IMR-90 (cell line): ENCODE data around the gene MUC5AC. TPM values are rescaled to one million over a fixed set of nuclear protein-coding genes. Genes with fewer than 3 reads are reported as not detected.

Experiments used
- ATAC-seq: fragments of 200-7000 bp; cut with Tn5 transposase; 2 replicates; pipeline ENCODE4 v1.9.1; 2020; ENCODE audit warnings: low read depth, mild to moderate bottlenecking, moderate library complexity
- BruUV-seq: library from RNA; stranded (reverse); fragments of 400-500 nt; replicated peaks from 2 replicates; lab custom pipeline; 2021; lab: Mats Ljungman, UMichigan
- CTCF ChIA-PET: fragments of 300-600 bp; formaldehyde crosslinking; extraction: SDS; loops from one replicate; lab custom pipeline; 2021; ENCODE audit warnings: antibody characterized with exemption; lab: Yijun Ruan, JAX
- POLR2A ChIA-PET: fragments of 300-600 bp; sonication (Branson Sonifier 250); formaldehyde crosslinking; loops from one replicate; lab custom pipeline; 2022; ENCODE audit warnings: antibody characterized with exemption; ENCODE audit not compliant: unreplicated experiment; lab: Charles Lee
- DNase-seq: peaks from one replicate; pipeline ENCODE4 v3.0.0; 2013
- H2AFZ ChIP-seq: replicated peaks from 2 replicates; pipeline ENCODE3; 2013; ENCODE audit warnings: low read length, mild to moderate bottlenecking; ENCODE audit not compliant: poor library complexity
- H2AK5ac ChIP-seq: 2 replicates; pipeline ENCODE4 v1.6.1; 2013; ENCODE audit warnings: low read depth, low read length, inconsistent platforms
- H2AK9ac ChIP-seq: replicated peaks from 2 replicates; pipeline ENCODE3; 2013; ENCODE audit warnings: mild to moderate bottlenecking, low read depth, low read length, moderate library complexity; ENCODE audit not compliant: poor library complexity
- H2BK120ac ChIP-seq: 2 replicates; pipeline ENCODE4 v1.6.1; 2013; ENCODE audit warnings: low read depth, low read length, inconsistent platforms
- H2BK15ac ChIP-seq: 3 replicates; pipeline ENCODE4 v1.6.1; 2013; ENCODE audit warnings: low read depth, low read length, inconsistent platforms
- H2BK20ac ChIP-seq: 2 replicates; pipeline ENCODE4 v1.6.1; 2013; ENCODE audit warnings: low read depth, mild to moderate bottlenecking, inconsistent platforms, low read length, moderate library complexity
- H2BK5ac ChIP-seq: 2 replicates; pipeline ENCODE4 v1.6.1; 2013; ENCODE audit warnings: mild to moderate bottlenecking, low read depth, low read length, inconsistent platforms; ENCODE audit not compliant: poor library complexity, severe bottlenecking
- H3K14ac ChIP-seq: replicated peaks from 2 replicates; pipeline ENCODE4 v1.6.1; 2013; ENCODE audit warnings: low read depth, low read length, inconsistent platforms
- H3K18ac ChIP-seq: 2 replicates; pipeline ENCODE4 v1.6.1; 2013; ENCODE audit warnings: low read depth, low read length, control low read depth
- H3K23ac ChIP-seq: 2 replicates; pipeline ENCODE4 v1.6.1; 2013; ENCODE audit warnings: low read depth, low read length, inconsistent platforms
- H3K27ac ChIP-seq: 2 replicates; pipeline ENCODE4 v1.5.1; 2013; ENCODE audit warnings: mild to moderate bottlenecking, control low read depth, low read length; ENCODE audit not compliant: insufficient read depth
- H3K27me3 ChIP-seq: 2 replicates; pipeline ENCODE4 v1.6.1; 2013; ENCODE audit warnings: low read length; ENCODE audit not compliant: control insufficient read depth, insufficient read depth
- H3K36me3 ChIP-seq: 2 replicates; pipeline ENCODE4 v1.6.1; 2013; ENCODE audit warnings: low read length, mixed read lengths; ENCODE audit not compliant: control insufficient read depth, insufficient read depth
- H3K4ac ChIP-seq: 2 replicates; pipeline ENCODE4 v1.6.1; 2013; ENCODE audit warnings: low read depth, low read length, inconsistent platforms
- H3K4me1 ChIP-seq: 2 replicates; pipeline ENCODE4 v1.6.1; 2013; ENCODE audit warnings: low read length, mixed read lengths; ENCODE audit not compliant: control insufficient read depth, insufficient read depth
- H3K4me2 ChIP-seq: 2 replicates; pipeline ENCODE4 v1.6.1; 2013; ENCODE audit warnings: low read depth, mild to moderate bottlenecking, control low read depth, low read length, moderate library complexity
- H3K4me3 ChIP-seq: 2 replicates; pipeline ENCODE4 v1.5.1; 2013; ENCODE audit warnings: low read depth, mild to moderate bottlenecking, control low read depth, low read length, moderate library complexity; ENCODE audit not compliant: insufficient read depth
- H3K56ac ChIP-seq: 2 replicates; pipeline ENCODE4 v1.6.1; 2013; ENCODE audit warnings: low read length, inconsistent platforms; ENCODE audit not compliant: insufficient read depth; ENCODE audit errors: extremely low read depth
- H3K79me1 ChIP-seq, 2 experiments: 2 replicates each; pipeline ENCODE4 v1.6.1; 2013; ENCODE audit warnings: low read length in 2 of 2, inconsistent platforms in 1 of 2, low read depth in 1 of 2
- H3K9ac ChIP-seq: 2 replicates; pipeline ENCODE4 v1.6.1; 2013; ENCODE audit warnings: low read depth, low read length, control low read depth
- H3K9me1 ChIP-seq: 2 replicates; pipeline ENCODE4 v1.6.1; 2013; ENCODE audit warnings: low read length, inconsistent platforms; ENCODE audit not compliant: insufficient read depth
- H3K9me3 ChIP-seq: 2 replicates; pipeline ENCODE4 v1.6.1; 2013; ENCODE audit warnings: low read length; ENCODE audit not compliant: control insufficient read depth, insufficient read depth
- H4K20me1 ChIP-seq: 2 replicates; pipeline ENCODE4 v1.6.1; 2013; ENCODE audit warnings: low read length, inconsistent platforms; ENCODE audit not compliant: insufficient read depth
- H4K5ac ChIP-seq: 2 replicates; pipeline ENCODE4 v1.6.1; 2013; ENCODE audit warnings: mild to moderate bottlenecking, low read depth, low read length, control low read depth
- H4K8ac ChIP-seq, 2 experiments: 2 replicates each; pipeline ENCODE4 v1.6.1; 2013; ENCODE audit warnings: low read depth in 2 of 2, low read length in 2 of 2, control low read depth in 1 of 2, inconsistent platforms in 1 of 2
- H4K91ac ChIP-seq: 2 replicates; pipeline ENCODE4 v1.6.1; 2013; ENCODE audit warnings: low read depth, low read length, inconsistent platforms; ENCODE audit not compliant: insufficient read depth
- CHD1 ChIP-seq: IDR thresholded peaks from 2 replicates; pipeline ENCODE4 v1.6.1; 2012; ENCODE audit warnings: low read depth, low read length, improper control_type of control experiment
- CTCF ChIP-seq: conservative IDR thresholded peaks from 2 replicates; pipeline ENCODE4 v1.5.1; 2012; ENCODE audit warnings: mild to moderate bottlenecking, low read depth, low read length, improper control_type of control experiment
- ELK1 ChIP-seq: fragments of 150-350 bp; IDR thresholded peaks from 2 replicates; pipeline ENCODE4 v1.6.1; 2016; ENCODE audit warnings: low read depth, mild to moderate bottlenecking, low read length, moderate library complexity, borderline replicate concordance
- FOS ChIP-seq: fragments of 150-350 bp; IDR thresholded peaks from 2 replicates; pipeline ENCODE4 v1.6.1; 2016; ENCODE audit warnings: low read depth, low read length
- MAFK ChIP-seq: IDR thresholded peaks from 2 replicates; pipeline ENCODE4 v1.6.1; 2012; ENCODE audit warnings: low read depth, low read length, improper control_type of control experiment
- MAZ ChIP-seq: IDR thresholded peaks from 2 replicates; pipeline ENCODE4 v1.6.1; 2012; ENCODE audit warnings: low read depth, mild to moderate bottlenecking, low read length, improper control_type of control experiment, moderate library complexity, borderline replicate concordance
- MXI1 ChIP-seq: IDR thresholded peaks from 2 replicates; pipeline ENCODE4 v1.6.1; 2012; ENCODE audit warnings: low read depth, mild to moderate bottlenecking, low read length, moderate library complexity, borderline replicate concordance
- NFE2L2 ChIP-seq: fragments of 150-350 bp; IDR thresholded peaks from 2 replicates; pipeline ENCODE4 v1.6.1; 2016; ENCODE audit warnings: low read depth, mild to moderate bottlenecking, low read length
- RCOR1 ChIP-seq: IDR thresholded peaks from 2 replicates; pipeline ENCODE4 v1.6.1; 2012; ENCODE audit warnings: mild to moderate bottlenecking, low read length, improper control_type of control experiment; ENCODE audit not compliant: insufficient replicate concordance
- USF2 ChIP-seq: fragments of 150-350 bp; IDR thresholded peaks from 2 replicates; pipeline ENCODE4 v1.6.1; 2017; ENCODE audit warnings: mild to moderate bottlenecking, antibody characterized with exemption, low read length, low read depth
- WGBS, 2 experiments: methylation state at CpG; one replicate each; pipeline versions ENCODE4 v1.1.5 to v1.1.7; 2013; ENCODE audit warnings: missing lambda C conversion rate in 2 of 2; ENCODE audit not compliant: insufficient read length in 1 of 2; ENCODE audit errors: extremely low coverage in 2 of 2; 5-methylcytosine and 5-hydroxymethylcytosine counted together
- dilution Hi-C: fragments of 300-500 bp; cut with HindIII; formaldehyde crosslinking; loops from one replicate; pipeline ENCODE4 v1.14.3; 2018; ENCODE audit warnings: low sequenced_read_pairs; ENCODE audit not compliant: unreplicated experiment
- in situ Hi-C: fragments of 300-500 bp; cut with MboI; formaldehyde crosslinking; loops from 3 replicates; pipeline ENCODE4 v1.14.3; 2019; ENCODE audit warnings: low sequenced_read_pairs, inconsistent platforms, mixed read lengths
- intact Hi-C: fragments of 100-400 bp; cut with micrococcal nuclease; formaldehyde crosslinking; loops from 2 replicates; pipeline ENCODE4 v1.10.0; 2022
- polyA plus RNA-seq, 3 experiments: library from polyadenylated mRNA; depleted of rRNA; stranded (reverse); fragments of >200 nt; gene quantifications; 2 replicates each; pipeline ENCODE4 v1.2.3, GENCODE V29; 2012; ENCODE audit warnings: low replicate concordance in 1 of 3
- total RNA-seq: library from RNA; depleted of rRNA; stranded (reverse); fragments of >200 nt; gene quantifications from 2 replicates; pipeline ENCODE4 v1.2.3, GENCODE V29; 2012

The MUC5AC gene
- total and polyA plus RNA-seq, 2 of the 4 experiments (the other 2 are of a cell fraction): 0.02 TPM; not detected in 1

GRCh38 chr11:1201395-1202153 lies 43.8 kb downstream of the MUC5AC start (continued):
- TF ChIP-seq NFE2L2: no peak

- no peak overlapping the region for H3K56ac ChIP-seq
- H3K27me3 ChIP-seq: peaks cover 16% of the 10 kb centered on the region; the same call in 1 of the 2 replicates
- ATAC-seq (no peak), DNase-seq (no peak)
- H2BK120ac ChIP-seq: no peak overlapping the region
- in situ Hi-C loops: loop anchor here (25.0 kb wide), 1 partner anchor 310 kb away; no protein-coding TSS in a partner anchor
- 56% methylated on average over 9 of the region's 18 CpGs; no CpG with 5 or more reads in 1 of the 2 experiments for WGBS, 2 experiments
- H4K91ac ChIP-seq: no peak overlapping the region
- no peak overlapping the region for H2BK20ac ChIP-seq
- H2AK5ac ChIP-seq: no peak overlapping the region
- no peak overlapping the region for H2BK5ac ChIP-seq
- no peaks in the 10 kb centered on the region for H3K9me3 ChIP-seq
- H3K4me3 ChIP-seq: no peak overlapping the region
- no peak overlapping the region for H2AK9ac ChIP-seq
- intact Hi-C loops: loop anchor here (2.0 kb wide), 1 partner anchor 87 kb away; no protein-coding TSS in a partner anchor
- no peak overlapping the region for H4K8ac ChIP-seq
- H3K23ac ChIP-seq: no peak overlapping the region
- H2AFZ ChIP-seq: no peak overlapping the region
- H2BK15ac ChIP-seq: no peak overlapping the region
- dilution Hi-C loops: no loop called here
- ChIA-PET CTCF (interaction anchor here (0.6 to 0.9 kb wide), 2 partner anchors 26 to 910 kb away, joined by 3 read pairs; no protein-coding TSS in a partner anchor), POLR2A (no interaction called here)
- no peaks in the 10 kb centered on the region for H3K9me1 ChIP-seq
- TF ChIP-seq MXI1: no peak
- no peak for TF ChIP-seq MAFK
- TF ChIP-seq MAZ: no peak
- no peak for TF ChIP-seq CTCF
- no peak for TF ChIP-seq CHD1
- TF ChIP-seq ELK1: no peak
- no peak for TF ChIP-seq FOS
- no peak for TF ChIP-seq USF2
- TF ChIP-seq RCOR1: no peak
- TF ChIP-seq NFE2L2: no peak
- H4K20me1 ChIP-seq: no peaks in the 10 kb centered on the region; the same call in 1 of the 2 replicates
- no peaks in the 10 kb centered on the region for H3K36me3 ChIP-seq
- no peak overlapping the region for H3K27ac ChIP-seq
- no peak overlapping the region for H4K5ac ChIP-seq
- no peak overlapping the region for H3K4ac ChIP-seq
- no peak overlapping the region for H3K9ac ChIP-seq
- H3K4me2 ChIP-seq: no peak overlapping the region
- H3K79me1 ChIP-seq: no peaks in the 10 kb centered on the region
- H3K14ac ChIP-seq: no peak overlapping the region
- H3K18ac ChIP-seq: no peak overlapping the region
- BruUV-seq: no TSS peak
- H3K4me1 ChIP-seq: no peaks in the 10 kb centered on the region
Observed at GRCh38 chr11:1202154-1202775, 44.5 kb downstream of the MUC5AC start.
